ENCODE measurements around the gene NPHP4. TPM values are rescaled to one million over a fixed set of nuclear protein-coding genes. Genes with fewer than 3 reads are reported as not detected.

NPHP4 gene
- total and polyA plus RNA-seq, 10 of the 15 experiments (the other 5 are each of a cell fraction or from before 2014, with no cell fraction given) = 0.16 to 10.5 (median 3.1) TPM

DNA sequence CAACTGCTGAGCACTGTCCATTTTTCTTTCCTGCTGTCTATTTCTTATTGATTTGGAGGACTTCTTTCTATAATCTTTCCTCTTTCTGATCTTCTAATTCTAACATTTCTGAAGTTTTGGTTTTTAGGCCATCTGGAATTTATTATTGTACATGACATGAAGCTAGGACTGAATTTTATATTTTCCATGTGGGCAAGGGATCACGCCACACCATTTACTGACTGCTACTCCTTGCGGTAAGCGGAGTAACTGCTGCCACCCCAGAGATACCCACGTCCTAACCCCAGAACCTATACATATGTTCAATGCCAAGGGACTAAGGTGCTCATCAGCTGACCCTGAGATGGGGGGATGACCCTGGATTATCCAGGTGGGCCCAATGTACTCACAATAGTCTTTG, 70.6 kb downstream of the NPHP4 start:
- no peaks in the 10 kb centered on the region for H3K9me3 ChIP-seq (replicated peaks; ENCODE audit: control insufficient read depth, insufficient read depth, low read length)
- no peaks in the 10 kb centered on the region for H3K36me3 ChIP-seq (ENCODE audit: control insufficient read depth in 2 of 2, insufficient read depth in 2 of 2, low read length in 1 of 2)
- FAIRE-seq (no peak), DNase-seq (ENCODE audit: low read depth, low spot score) (no peak), ATAC-seq (no peak)
- POLR2A ChIA-PET = no interaction called here
- no peaks in the 10 kb centered on the region for H3K27me3 ChIP-seq (replicated peaks in 1 of 2; ENCODE audit: control insufficient read depth in 2 of 2, insufficient read depth in 2 of 2, low read length in 1 of 2)
- intact Hi-C loops (cut with micrococcal nuclease; ENCODE audit: unreplicated experiment) (no loop called here), in situ Hi-C loops (cut with MboI) (no loop called here)
- CTCF ChIA-PET = no interaction called here
- H3K4me1 ChIP-seq (ENCODE audit: control insufficient read depth, insufficient read depth, low read length) = no peaks in the 10 kb centered on the region
- WGBS (ENCODE audit: insufficient coverage, insufficient replicate concordance, low lambda C conversion rate, missing lambda C conversion rate) = 86% methylated on average over 4 of the region's 4 CpGs
- H3K4me2 ChIP-seq (ENCODE audit: control insufficient read depth, insufficient read depth) = no peak overlapping the region
- H4K20me1 ChIP-seq (ENCODE audit: control insufficient read depth, insufficient read depth) = no peaks in the 10 kb centered on the region
- no peaks in the 10 kb centered on the region for H3K79me2 ChIP-seq (ENCODE audit: control insufficient read depth, insufficient read depth, low read length)
- TF ChIP-seq MEF2A (IDR thresholded peaks at IDR 0.05; ENCODE audit: insufficient read depth, low read depth, low read length) (no peak), SPI1 (IDR thresholded peaks at IDR 0.05; ENCODE audit: borderline replicate concordance, insufficient read depth, low read depth, low read length) (no peak), GABPA (IDR thresholded peaks at IDR 0.05; ENCODE audit: low read depth) (no peak), YY1 (IDR thresholded peaks at IDR 0.05; ENCODE audit: low read depth, low read length) (no peak), BACH1 (IDR thresholded peaks at IDR 0.05; ENCODE audit: borderline replicate concordance) (no peak), FOS (IDR thresholded peaks at IDR 0.05; ENCODE audit: borderline replicate concordance, extremely low read depth, insufficient read length) (no peak), CHD2 (IDR thresholded peaks at IDR 0.05; ENCODE audit: borderline replicate concordance, low read depth, low read length) (no peak)
- TF ChIP-seq, protein P1, sequence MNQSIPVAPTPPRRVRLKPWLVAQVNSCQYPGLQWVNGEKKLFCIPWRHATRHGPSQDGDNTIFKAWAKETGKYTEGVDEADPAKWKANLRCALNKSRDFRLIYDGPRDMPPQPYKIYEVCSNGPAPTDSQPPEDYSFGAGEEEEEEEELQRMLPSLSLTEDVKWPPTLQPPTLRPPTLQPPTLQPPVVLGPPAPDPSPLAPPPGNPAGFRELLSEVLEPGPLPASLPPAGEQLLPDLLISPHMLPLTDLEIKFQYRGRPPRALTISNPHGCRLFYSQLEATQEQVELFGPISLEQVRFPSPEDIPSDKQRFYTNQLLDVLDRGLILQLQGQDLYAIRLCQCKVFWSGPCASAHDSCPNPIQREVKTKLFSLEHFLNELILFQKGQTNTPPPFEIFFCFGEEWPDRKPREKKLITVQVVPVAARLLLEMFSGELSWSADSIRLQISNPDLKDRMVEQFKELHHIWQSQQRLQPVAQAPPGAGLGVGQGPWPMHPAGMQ (IDR thresholded peaks at IDR 0.05; ENCODE audit: borderline replicate concordance) = no peak
- SMC1A ChIA-PET (ENCODE audit: uncharacterized antibody, unreplicated experiment) = interaction anchor here (0.7 kb wide), 1 partner anchor 90 kb away, joined by 3 read pairs; no protein-coding TSS in a partner anchor
- H2AFZ ChIP-seq (ENCODE audit: control insufficient read depth, low read depth, low read length) = no peak overlapping the region
- no peak overlapping the region for H3K9ac ChIP-seq (ENCODE audit: control insufficient read depth, insufficient read depth, low read length)
- no peak overlapping the region for H3K27ac ChIP-seq (ENCODE audit: control insufficient read depth, insufficient read depth)
- RAD21 ChIA-PET (ENCODE audit: unreplicated experiment) = no interaction called here
- BruUV-seq (replicated peaks) = no TSS peak
- no peak overlapping the region for H3K4me3 ChIP-seq

All from GM12878 (cell line).